ENCODE measurements around the gene SUFU. TPM values are rescaled to one million over a fixed set of nuclear protein-coding genes. Genes with fewer than 3 reads are reported as not detected.

SUFU gene
- total and polyA plus RNA-seq, 2 donors from 2014 or later: 6.5 to 18.9 TPM

GRCh38 chr10:102652170-102652916 is 148.6 kb downstream of the SUFU start:
- no peak for TF ChIP-seq CTCF (IDR thresholded peaks at IDR 0.05; ENCODE audit: borderline replicate concordance, extremely low read depth, insufficient read depth)
- intact Hi-C loops (cut with DNase I): no loop called here
- no peak overlapping the region for H3K9ac ChIP-seq (ENCODE audit: low read length in 3 of 3)

GRCh38 chr10:102653060-102653459 is 149.3 kb downstream of the SUFU start:
- TF ChIP-seq CTCF (IDR thresholded peaks at IDR 0.05; ENCODE audit: borderline replicate concordance, extremely low read depth, insufficient read depth): no peak
- Histone ChIP-seq H3K36me3 (ENCODE audit: control insufficient read depth in 2 of 3, insufficient read depth in 3 of 3, low read length in 3 of 3) (peaks cover 8 to 51% (median 21%) of the 10 kb centered on the region in 3 donors), H3K4me3 (ENCODE audit: low read length in 3 of 3) (no peak overlapping the region), H3K27me3 (ENCODE audit: control insufficient read depth, insufficient read depth, low read length) (no peaks in the 10 kb centered on the region), H3K27ac (ENCODE audit: low read depth in 2 of 2, low read length in 2 of 2) (no peak overlapping the region), H3K9me3 (ENCODE audit: control insufficient read depth in 2 of 3, insufficient read depth in 1 of 3, low read length in 3 of 3) (no peaks in the 10 kb centered on the region), H3K4me1 (ENCODE audit: control insufficient read depth in 2 of 3, insufficient read depth in 2 of 3, low read depth in 1 of 3, low read length in 3 of 3) (peaks cover 4 to 63% (median 33%) of the 10 kb centered on the region in 3 donors), H3K9ac (ENCODE audit: low read length in 3 of 3) (no peak overlapping the region)
- FAIRE-seq (no peak), DNase-seq (peak in 1 of 5 donors; percentile 51)
- intact Hi-C loops (cut with DNase I): no loop called here

More at GRCh38 chr10:102652170-102652916, 148.6 kb downstream of the SUFU start:
- DNase-seq (peak in 1 of 5 donors; percentile 25), FAIRE-seq (no peak)
- H3K27me3 ChIP-seq (ENCODE audit: control insufficient read depth, insufficient read depth, low read length): no peaks in the 10 kb centered on the region
- H3K4me1 ChIP-seq (ENCODE audit: control insufficient read depth in 2 of 3, insufficient read depth in 2 of 3, low read depth in 1 of 3, low read length in 3 of 3): peaks cover 6 to 67% (median 40%) of the 10 kb centered on the region in 3 donors
- H3K9me3 ChIP-seq (ENCODE audit: control insufficient read depth in 2 of 3, insufficient read depth in 1 of 3, low read length in 3 of 3): no peaks in the 10 kb centered on the region
- peak overlapping the region in 1 of 2 donors; percentile 59 for H3K27ac ChIP-seq (ENCODE audit: low read depth in 2 of 2, low read length in 2 of 2)
- H3K36me3 ChIP-seq (ENCODE audit: control insufficient read depth in 2 of 3, insufficient read depth in 3 of 3, low read length in 3 of 3): peaks cover 8 to 57% (median 25%) of the 10 kb centered on the region in 3 donors
- no peak overlapping the region for H3K4me3 ChIP-seq (ENCODE audit: low read length in 3 of 3)

- no peak overlapping the region for H3K9ac ChIP-seq (ENCODE audit: low read length in 3 of 3)
- peaks cover 8 to 48% (median 21%) of the 10 kb centered on the region in 3 donors for H3K36me3 ChIP-seq (ENCODE audit: control insufficient read depth in 2 of 3, insufficient read depth in 3 of 3, low read length in 3 of 3)
- H3K4me3 ChIP-seq (ENCODE audit: low read length in 3 of 3): no peak overlapping the region
- FAIRE-seq (no peak), DNase-seq (peak in 1 of 5 donors; percentile 55)
- no peak overlapping the region for H3K27ac ChIP-seq (ENCODE audit: low read depth in 2 of 2, low read length in 2 of 2)
- H3K4me1 ChIP-seq (ENCODE audit: control insufficient read depth in 2 of 3, insufficient read depth in 2 of 3, low read depth in 1 of 3, low read length in 3 of 3): peaks cover 0 to 53% (median 26%) of the 10 kb centered on the region in 3 donors
- no peak for TF ChIP-seq CTCF (IDR thresholded peaks at IDR 0.05; ENCODE audit: borderline replicate concordance, extremely low read depth, insufficient read depth)
- no peaks in the 10 kb centered on the region for H3K9me3 ChIP-seq (ENCODE audit: control insufficient read depth in 2 of 3, insufficient read depth in 1 of 3, low read length in 3 of 3)
- intact Hi-C loops (cut with DNase I): no loop called here
- no peaks in the 10 kb centered on the region for H3K27me3 ChIP-seq (ENCODE audit: control insufficient read depth, insufficient read depth, low read length)
Measured at GRCh38 chr10:102654566-102654965, 150.8 kb downstream of the SUFU start.
